ENCODE measurements around the gene KRTAP2-2. TPM values are rescaled to one million over a fixed set of nuclear protein-coding genes. Genes with fewer than 3 reads are reported as not detected.

Gene KRTAP2-2
- total and polyA plus RNA-seq, 2 of the 8 experiments (the other 6 are each of a cell fraction or from before 2014, with no cell fraction given): not detected

DNA sequence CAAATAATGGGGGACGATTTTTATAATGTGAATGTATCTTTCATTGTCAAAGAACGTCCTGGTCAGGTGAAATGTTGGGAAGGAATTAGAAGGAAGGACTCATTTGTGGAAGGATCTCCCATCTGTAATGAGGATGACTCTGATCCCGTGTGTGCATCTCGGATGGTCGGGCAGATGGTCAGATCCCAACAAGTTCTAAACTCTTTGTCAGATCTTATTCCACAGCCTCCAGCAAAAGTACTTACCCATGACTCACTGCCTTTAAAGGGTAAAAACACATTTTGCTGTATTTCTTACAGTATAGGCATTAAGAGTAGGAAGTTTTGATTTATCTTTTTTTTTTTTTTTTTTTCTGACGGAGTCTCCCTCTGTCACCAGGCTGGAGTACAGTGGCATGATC, 43.5 kb upstream of the KRTAP2-2 start:
- H3K4me3 ChIP-seq (ENCODE audit: extremely low read depth in 1 of 4, insufficient read depth in 2 of 4, low read depth in 3 of 4, low read length in 4 of 4): no peak overlapping the region
- H2BK12ac ChIP-seq (ENCODE audit: low read depth, low read length): no peak overlapping the region
- H3K9ac ChIP-seq (replicated peaks in 1 of 4; ENCODE audit: extremely low read depth in 1 of 4, low read depth in 3 of 4, low read length in 3 of 4): no peak overlapping the region
- no peak overlapping the region for H2BK120ac ChIP-seq (replicated peaks; ENCODE audit: low read depth, low read length)
- H2BK20ac ChIP-seq (ENCODE audit: low read length): no peak overlapping the region
- no peak overlapping the region for H2AFZ ChIP-seq (ENCODE audit: low read length)
- WGBS, 2 experiments (ENCODE audit: extremely low coverage in 1 of 2, insufficient coverage in 1 of 2, insufficient read length in 1 of 2, insufficient replicate concordance in 2 of 2, low coverage in 1 of 2, low lambda C conversion rate in 2 of 2, missing lambda C conversion rate in 1 of 2): 95% methylated on average over 5 of the region's 6 CpGs; no CpG with 5 or more reads in 1 of the 2 experiments
- H3K36me3 ChIP-seq (ENCODE audit: control insufficient read depth in 2 of 4, insufficient read depth in 4 of 4, low read length in 3 of 4): no peaks in the 10 kb centered on the region
- H4K8ac ChIP-seq (ENCODE audit: extremely low read depth, insufficient read depth, low read length): no peak overlapping the region
- H4K5ac ChIP-seq (ENCODE audit: insufficient read length, low read depth, low read length): no peak overlapping the region
- no peaks in the 10 kb centered on the region for H3K27me3 ChIP-seq (replicated peaks in 1 of 4; ENCODE audit: control insufficient read depth in 3 of 4, extremely low read depth in 1 of 4, insufficient read depth in 3 of 4, low read length in 3 of 4)
- H3K14ac ChIP-seq (ENCODE audit: insufficient read length): no peak overlapping the region
- no peak overlapping the region for H3K4me2 ChIP-seq (ENCODE audit: insufficient read depth in 1 of 2, low read depth in 2 of 2, low read length in 2 of 2)
- FAIRE-seq (no peak), DNase-seq (ENCODE audit: low read depth in 1 of 2, low spot score in 2 of 2) (no peak)
- H3K4ac ChIP-seq (replicated peaks; ENCODE audit: insufficient read length, low read depth, low read length): no peak overlapping the region
- H2BK5ac ChIP-seq (ENCODE audit: low read depth, low read length): no peak overlapping the region
- peaks cover 0 to 4% (median 0%) of the 10 kb centered on the region in 4 experiments; a peak in 2 of 7 replicates for H3K4me1 ChIP-seq (replicated peaks in 1 of 4; ENCODE audit: control insufficient read depth in 3 of 4, insufficient read depth in 4 of 4, low read length in 3 of 4)
- no peaks in the 10 kb centered on the region for H3K79me2 ChIP-seq (ENCODE audit: control insufficient read depth in 1 of 2, insufficient read depth in 2 of 2, low read length in 2 of 2)
- H3K23me2 ChIP-seq (ENCODE audit: low read depth, low read length): no peaks in the 10 kb centered on the region
- H2BK15ac ChIP-seq (ENCODE audit: low read length): no peak overlapping the region
- no peak overlapping the region for H4K91ac ChIP-seq (replicated peaks; ENCODE audit: insufficient read length, low read length)
- H2AK5ac ChIP-seq (ENCODE audit: low read depth, low read length): no peak overlapping the region
- H4K20me1 ChIP-seq (replicated peaks in 1 of 2; ENCODE audit: control insufficient read depth in 1 of 2, insufficient read depth in 2 of 2, low read length in 2 of 2): no peaks in the 10 kb centered on the region
- TF ChIP-seq TAF1 (IDR thresholded peaks at IDR 0.05; ENCODE audit: low read depth, low read length): no peak
- TF ChIP-seq KDM5A (IDR thresholded peaks at IDR 0.05; ENCODE audit: low read length): no peak
- no peak overlapping the region for H3K56ac ChIP-seq (replicated peaks; ENCODE audit: insufficient read length, low read depth, low read length)
- H3K9me3 ChIP-seq (ENCODE audit: insufficient read depth in 2 of 2, low read depth in 1 of 2, low read length in 1 of 2): 0 out of 4 replicates have a peak, but pooled peaks cover 3% of the 10 kb centered on the region in 2 experiments
- H3K23ac ChIP-seq (ENCODE audit: insufficient read length): no peak overlapping the region
- CTCF ChIA-PET (ENCODE audit: partially characterized antibody): no interaction called here
- no peaks in the 10 kb centered on the region for H3K79me1 ChIP-seq (ENCODE audit: low read depth, low read length)
- no peak overlapping the region for H3K18ac ChIP-seq (ENCODE audit: extremely low read depth, low read length)
- POLR2A ChIA-PET (ENCODE audit: partially characterized antibody): no interaction called here
- no peak overlapping the region for H3K27ac ChIP-seq (ENCODE audit: low read depth, low read length)

Data from H1 (cell line).